BJ (cell line): ENCODE data around the gene ATF1. TPM values are rescaled to one million over a fixed set of nuclear protein-coding genes. Genes with fewer than 3 reads are reported as not detected.
"Not testable (repeated sequence)": the region's sequence is repeated elsewhere in the genome, so short reads cannot be mapped to it uniquely, and the experiment has no call there.

Source experiments
- CTCF ChIA-PET: fragments of 350-600 bp; formaldehyde crosslinking; extraction: SDS; loops from one replicate; lab custom pipeline; 2021; ENCODE audit warnings: antibody characterized with exemption, inconsistent platforms; lab: Yijun Ruan, JAX
- POLR2A ChIA-PET: fragments of 300-600 bp; sonication (Branson Sonifier 250); formaldehyde crosslinking; extraction: SDS; loops from one replicate; lab custom pipeline; 2021; ENCODE audit warnings: antibody characterized with exemption; lab: Charles Lee
- DNase-seq: peaks from one replicate; pipeline ENCODE4 v3.0.0-alpha.2; 2011; ENCODE audit warnings: low read depth
- H3K27me3 ChIP-seq: 2 replicates; pipeline ENCODE4 v1.6.0; 2011; ENCODE audit warnings: low read length; ENCODE audit not compliant: control insufficient read depth, insufficient read depth
- H3K36me3 ChIP-seq: 2 replicates; pipeline ENCODE4 v1.5.1; 2011; ENCODE audit warnings: low read length; ENCODE audit not compliant: control insufficient read depth, insufficient read depth
- H3K4me3 ChIP-seq: 2 replicates; pipeline ENCODE4 v1.5.1; 2011; ENCODE audit warnings: low read depth, mild to moderate bottlenecking, control low read depth, low read length
- polyA plus RNA-seq: library from polyadenylated mRNA; depleted of rRNA; stranded (reverse); fragments of >200 nt; gene quantifications from 2 replicates; pipeline ENCODE4 v1.2.3, GENCODE V29; 2011
- TF ChIP-seq, protein P1 (sequence below): IDR thresholded peaks from 2 replicates; pipeline ENCODE4 v1.5.1; 2011; ENCODE audit warnings: low read depth, mild to moderate bottlenecking, control low read depth, inconsistent platforms, low read length, moderate library complexity; ENCODE audit not compliant: insufficient read depth

ATF1 gene
- polyA plus RNA-seq, 1 experiment, result 72.5 TPM

DNA sequence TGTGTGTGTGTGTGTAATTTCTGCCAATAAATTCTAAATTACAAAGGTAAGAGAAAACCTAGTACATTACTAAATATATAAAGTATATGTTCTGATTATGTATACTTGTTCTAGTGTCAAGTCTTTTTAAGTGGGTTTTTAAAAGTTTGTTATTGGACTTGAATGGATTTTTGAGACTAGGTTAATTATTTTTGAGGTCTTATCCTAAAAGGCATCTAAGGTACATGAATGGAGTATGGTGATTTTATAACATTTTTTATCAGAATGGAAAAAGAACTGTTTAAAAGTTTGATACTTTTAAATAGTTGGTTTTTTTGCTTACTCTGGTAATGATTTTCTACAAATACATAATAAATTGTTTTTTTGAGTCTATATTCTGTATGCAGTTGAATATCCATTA is 56.3 kb downstream of the ATF1 start:
- Histone ChIP-seq H3K4me3 (no peak overlapping the region), H3K27me3 (no peaks in the 10 kb centered on the region), H3K36me3 (no peaks in the 10 kb centered on the region)
- TF ChIP-seq, protein P1, sequence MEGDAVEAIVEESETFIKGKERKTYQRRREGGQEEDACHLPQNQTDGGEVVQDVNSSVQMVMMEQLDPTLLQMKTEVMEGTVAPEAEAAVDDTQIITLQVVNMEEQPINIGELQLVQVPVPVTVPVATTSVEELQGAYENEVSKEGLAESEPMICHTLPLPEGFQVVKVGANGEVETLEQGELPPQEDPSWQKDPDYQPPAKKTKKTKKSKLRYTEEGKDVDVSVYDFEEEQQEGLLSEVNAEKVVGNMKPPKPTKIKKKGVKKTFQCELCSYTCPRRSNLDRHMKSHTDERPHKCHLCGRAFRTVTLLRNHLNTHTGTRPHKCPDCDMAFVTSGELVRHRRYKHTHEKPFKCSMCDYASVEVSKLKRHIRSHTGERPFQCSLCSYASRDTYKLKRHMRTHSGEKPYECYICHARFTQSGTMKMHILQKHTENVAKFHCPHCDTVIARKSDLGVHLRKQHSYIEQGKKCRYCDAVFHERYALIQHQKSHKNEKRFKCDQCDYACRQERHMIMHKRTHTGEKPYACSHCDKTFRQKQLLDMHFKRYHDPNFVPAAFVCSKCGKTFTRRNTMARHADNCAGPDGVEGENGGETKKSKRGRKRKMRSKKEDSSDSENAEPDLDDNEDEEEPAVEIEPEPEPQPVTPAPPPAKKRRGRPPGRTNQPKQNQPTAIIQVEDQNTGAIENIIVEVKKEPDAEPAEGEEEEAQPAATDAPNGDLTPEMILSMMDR, result no peak
- POLR2A ChIA-PET, result no interaction called here
- DNase-seq, result no peak
- CTCF ChIA-PET, result interaction anchor here (0.6 to 1.3 kb wide), 4 partner anchors 12 to 252 kb away, joined by 3 read pairs; no protein-coding TSS in a partner anchor

DNA sequence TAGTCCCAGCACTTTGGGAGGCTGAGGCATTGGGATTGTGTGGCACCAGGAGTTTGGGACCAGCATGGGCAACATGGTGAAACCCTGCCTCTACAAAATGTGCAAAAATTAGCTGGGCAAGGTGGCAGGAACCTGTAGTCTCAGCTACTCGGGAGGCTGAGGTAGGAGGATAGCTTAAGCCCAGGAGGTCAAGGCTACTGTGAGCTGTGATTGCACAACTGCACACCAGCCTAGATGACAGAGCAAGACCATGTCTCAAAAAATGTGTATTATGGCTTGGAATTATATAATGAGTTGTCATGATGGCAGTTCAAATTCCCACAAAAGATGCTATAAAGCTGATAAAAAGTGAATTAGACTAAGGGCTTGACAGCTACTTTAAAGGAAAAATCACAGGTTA is 58.2 kb downstream of the ATF1 start:
- no peak overlapping the region for H3K4me3 ChIP-seq
- DNase-seq, result no peak
- ChIA-PET CTCF (interaction anchor here (0.5 to 2.1 kb wide), 4 partner anchors 14 to 530 kb away, joined by 3 to 9 read pairs (median 5); no protein-coding TSS in a partner anchor), POLR2A (no interaction called here)
- TF ChIP-seq, protein P1, result no peak
- no peaks in the 10 kb centered on the region for H3K27me3 ChIP-seq
- H3K36me3 ChIP-seq, result no peaks in the 10 kb centered on the region

DNA sequence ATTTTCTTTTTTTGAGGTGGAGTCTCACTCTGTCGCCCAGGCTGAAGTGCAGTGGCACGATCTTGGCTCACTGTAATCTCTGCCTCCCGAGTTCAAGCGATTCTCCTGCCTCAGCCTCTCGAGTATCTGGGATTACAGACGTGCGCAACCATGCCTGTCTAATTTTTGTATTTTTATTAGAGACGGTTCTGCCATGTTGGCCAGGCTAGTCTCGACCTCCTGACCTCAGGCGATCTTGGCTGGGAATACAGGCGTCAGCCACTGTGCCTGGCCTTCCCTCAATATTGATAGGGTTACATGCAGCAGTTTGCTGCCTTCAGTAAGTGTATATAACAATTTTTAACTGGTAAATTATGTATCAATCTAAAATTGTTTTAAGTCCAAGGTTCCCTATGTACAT is 59.8 kb downstream of the ATF1 start:
- DNase-seq, result not testable (repeated sequence)
- CTCF ChIA-PET, result interaction anchor here (1.4 to 3.6 kb wide), 3 partner anchors 59 to 518 kb away, joined by 5 to 55 read pairs (median 21); partner anchors contain the start of gene ATF1

DNA sequence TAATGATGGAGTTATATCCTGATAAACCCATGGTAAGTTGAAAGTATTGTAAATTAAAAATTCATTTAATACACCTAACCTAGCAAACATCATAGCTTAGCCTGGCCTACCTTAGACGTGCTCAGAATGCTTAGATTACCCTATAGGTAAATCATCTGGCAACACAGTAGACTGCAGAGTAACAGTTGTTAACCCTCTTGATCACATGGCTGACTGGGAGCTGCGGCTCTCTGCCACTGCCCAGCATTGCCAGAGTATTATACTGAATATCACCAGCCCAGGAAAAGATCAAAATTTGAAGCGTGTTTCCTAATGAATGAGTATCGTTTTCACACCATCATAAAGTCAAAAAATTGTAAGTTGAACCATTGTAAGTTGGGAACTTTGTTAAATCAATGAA is 61.0 kb downstream of the ATF1 start:
- POLR2A ChIA-PET, result interaction anchor here (0.8 kb wide), 1 partner anchor 14 kb away, joined by 4 read pairs; no protein-coding TSS in a partner anchor
- DNase-seq, result no peak
- no peaks in the 10 kb centered on the region for H3K27me3 ChIP-seq
- TF ChIP-seq, protein P1, result no peak
- no peaks in the 10 kb centered on the region for H3K36me3 ChIP-seq
- CTCF ChIA-PET, result interaction anchor here (0.9 to 3.6 kb wide), 11 partner anchors 12 to 527 kb away, joined by 3 to 55 read pairs (median 4); partner anchors contain the start of gene ATF1
- no peak overlapping the region for H3K4me3 ChIP-seq

More for the DNA sequence above, 59.8 kb downstream of the ATF1 start:
- POLR2A ChIA-PET, H3K27me3 ChIP-seq, H3K36me3 ChIP-seq, H3K4me3 ChIP-seq: not testable (repeated sequence)

DNA sequence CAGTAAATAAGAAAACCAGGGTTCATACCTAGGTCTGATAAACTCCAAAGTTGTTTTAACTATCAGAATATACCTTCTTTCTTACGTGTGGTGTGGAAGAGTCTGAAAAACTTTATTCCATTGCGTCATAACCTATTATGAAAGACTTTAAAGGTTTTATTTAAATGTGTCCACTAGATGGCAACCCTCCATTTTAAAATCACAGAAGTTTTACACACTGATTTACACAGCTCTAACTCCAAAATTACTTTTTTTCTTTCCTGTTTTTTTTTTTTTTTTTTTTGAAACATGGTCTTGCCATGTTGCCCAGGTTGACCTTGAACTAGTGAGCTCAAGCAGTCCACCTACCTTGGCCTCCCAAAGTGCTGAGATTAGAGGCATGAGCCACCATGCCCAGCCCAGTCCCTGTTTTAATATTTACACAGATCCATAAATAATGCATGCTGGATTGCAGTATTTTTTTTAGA is 61.5 kb downstream of the ATF1 start:
- DNase-seq, result peak; percentile 41
- H3K36me3 ChIP-seq, result no peaks in the 10 kb centered on the region
- TF ChIP-seq, protein P1, result peak; percentile 38; the same call in 1 of the 2 replicates
- no peak overlapping the region for H3K4me3 ChIP-seq
- ChIA-PET POLR2A (interaction anchor here (0.8 kb wide), 1 partner anchor 14 kb away, joined by 4 read pairs; no protein-coding TSS in a partner anchor), CTCF (interaction anchor here (0.6 to 3.6 kb wide), 18 partner anchors 12 to 526 kb away, joined by 3 to 55 read pairs (median 4); partner anchors contain the start of genes ATF1 and LETMD1)
- H3K27me3 ChIP-seq, result no peaks in the 10 kb centered on the region
